NCI-H748 (cell line): ENCODE measurements around the gene SLC25A12.

Experiments
- DNase-seq: peaks from one replicate; lab custom pipeline; 2025; ENCODE audit not compliant: unreplicated experiment; lab: John Stamatoyannopoulos, UW

SLC25A12 gene

DNA sequence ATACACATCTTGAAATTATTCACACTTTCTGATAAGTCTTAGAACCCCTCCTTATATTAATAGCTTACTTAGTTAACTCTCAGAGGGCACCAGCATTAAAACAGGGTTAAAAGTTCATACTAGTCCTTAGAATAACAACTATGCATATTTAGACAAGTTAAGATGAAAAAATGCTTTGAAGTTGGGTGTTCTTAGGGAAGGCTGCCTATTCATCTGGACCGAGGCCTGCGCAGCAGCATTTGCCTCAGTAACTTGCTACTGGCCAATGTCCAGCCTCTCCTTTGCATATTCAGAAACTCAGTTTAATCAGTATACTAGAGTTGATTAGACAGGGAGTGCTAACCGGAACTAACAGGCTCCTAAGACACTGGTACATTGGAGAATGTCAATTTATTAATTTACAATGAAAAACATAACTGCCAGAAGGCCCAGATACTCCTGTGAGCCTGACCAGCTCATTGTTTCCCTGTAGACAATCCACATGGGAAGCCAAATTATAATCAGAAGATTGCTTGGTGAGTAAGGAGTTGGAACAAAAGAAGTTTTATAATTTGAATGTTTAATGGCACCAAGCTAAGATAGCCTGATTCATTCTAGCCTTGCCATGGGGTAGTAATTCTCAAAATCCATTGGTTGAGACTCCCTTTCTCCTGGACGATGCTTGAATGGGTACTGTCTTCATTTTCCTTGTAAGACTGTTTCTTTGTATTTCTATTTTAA, 157.9 kb downstream of the SLC25A12 start:
- DNase-seq: no peak
